Endothelial cell (in vitro differentiated cells): ENCODE results near the gene BMPR1B. TPM values are rescaled to one million over a fixed set of nuclear protein-coding genes. Genes with fewer than 3 reads are reported as not detected.

Experiments used
- DNase-seq: peaks from one replicate; pipeline ENCODE4 v3.0.0; 2021; ENCODE audit warnings: low spot score
- H3K27ac Mint-ChIP-seq: one replicate; pipeline ENCODE4 v1.8.0; 2021; ENCODE audit warnings: mixed read lengths, inconsistent platforms; ENCODE audit not compliant: unreplicated experiment
- H3K27me3 Mint-ChIP-seq: one replicate; pipeline ENCODE4 v1.8.0; 2021; ENCODE audit warnings: mild to moderate bottlenecking, moderate library complexity, mixed read lengths, inconsistent platforms; ENCODE audit not compliant: unreplicated experiment
- H3K36me3 Mint-ChIP-seq: one replicate; pipeline ENCODE4 v1.8.0; 2021; ENCODE audit warnings: mild to moderate bottlenecking, low read depth, mixed read lengths, inconsistent platforms; ENCODE audit not compliant: unreplicated experiment
- H3K4me1 Mint-ChIP-seq: one replicate; pipeline ENCODE4 v1.8.0; 2021; ENCODE audit warnings: mild to moderate bottlenecking, mixed read lengths, inconsistent platforms; ENCODE audit not compliant: unreplicated experiment
- H3K4me3 Mint-ChIP-seq: one replicate; pipeline ENCODE4 v1.8.0; 2021; ENCODE audit warnings: mild to moderate bottlenecking, mixed read lengths, inconsistent platforms; ENCODE audit not compliant: unreplicated experiment
- H3K9me3 Mint-ChIP-seq: one replicate; pipeline ENCODE4 v1.8.0; 2021; ENCODE audit warnings: mixed read lengths, inconsistent platforms; ENCODE audit not compliant: unreplicated experiment
- total RNA-seq: library from RNA; stranded (reverse); fragmentation: NEBNext Ultra II Directional; extraction: Animal tissue kit (Norgen Biotek cat#: 25700); gene quantifications from one replicate; pipeline ENCODE4 v1.2.1, GENCODE V29; 2021; ENCODE audit not compliant: unreplicated experiment
- TF ChIP-seq, protein P1 (sequence below): fragments of 200-600 bp; sonication (generic); IDR thresholded peaks from one replicate; pipeline ENCODE4 v1.5.0; 2021; ENCODE audit warnings: antibody characterized with exemption; ENCODE audit not compliant: unreplicated experiment

The BMPR1B gene
- total RNA-seq, 1 donor from 2014 or later, result 5.4 TPM

DNA sequence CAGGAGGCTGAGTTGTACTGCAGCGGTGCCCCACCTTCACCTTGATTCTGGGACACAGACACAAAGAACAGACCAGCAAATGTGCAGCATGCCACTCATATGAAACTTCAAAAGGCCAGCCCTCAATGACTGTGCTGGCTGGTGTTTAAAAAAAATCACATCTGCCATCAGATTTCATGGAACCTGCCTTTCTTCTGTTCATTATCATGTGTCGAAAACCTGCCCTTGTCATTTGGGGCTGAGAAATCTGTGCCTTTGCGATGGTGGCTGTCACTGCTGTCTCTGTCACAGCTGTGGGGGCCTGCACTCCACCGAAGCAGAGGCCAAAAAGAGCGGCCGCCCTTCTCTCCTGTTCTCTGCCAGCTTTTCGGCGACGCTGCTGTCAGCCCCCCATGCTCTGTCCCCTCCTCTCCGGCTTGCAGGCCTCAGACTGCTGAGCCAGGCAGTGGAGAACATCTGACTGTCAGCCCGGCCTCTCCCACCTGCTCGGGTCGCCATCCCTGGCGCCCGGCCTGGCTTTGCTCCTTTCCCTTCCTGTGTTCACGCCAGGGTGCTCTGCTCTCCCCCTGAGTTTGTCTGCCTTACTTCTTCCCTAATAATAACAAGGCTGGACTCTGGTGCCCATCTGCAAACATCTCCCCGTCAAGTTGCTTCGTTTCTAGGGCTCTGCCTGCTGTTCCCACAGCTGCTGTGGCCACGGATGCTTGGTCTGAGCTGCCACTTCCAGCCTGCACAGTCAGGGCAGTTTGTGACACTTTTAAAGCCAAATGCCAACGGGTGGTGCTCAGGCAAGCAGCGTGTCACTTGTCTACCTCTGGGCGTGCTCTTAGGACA, 435.9 kb downstream of the BMPR1B start:
- Mint-ChIP-seq H3K27ac (no peak overlapping the region), H3K4me3 (no peak overlapping the region), H3K27me3 (peaks cover 5% of the 10 kb centered on the region), H3K36me3 (no peaks in the 10 kb centered on the region), H3K9me3 (no peaks in the 10 kb centered on the region), H3K4me1 (no peaks in the 10 kb centered on the region)
- no peak for DNase-seq
- TF ChIP-seq, protein P1, sequence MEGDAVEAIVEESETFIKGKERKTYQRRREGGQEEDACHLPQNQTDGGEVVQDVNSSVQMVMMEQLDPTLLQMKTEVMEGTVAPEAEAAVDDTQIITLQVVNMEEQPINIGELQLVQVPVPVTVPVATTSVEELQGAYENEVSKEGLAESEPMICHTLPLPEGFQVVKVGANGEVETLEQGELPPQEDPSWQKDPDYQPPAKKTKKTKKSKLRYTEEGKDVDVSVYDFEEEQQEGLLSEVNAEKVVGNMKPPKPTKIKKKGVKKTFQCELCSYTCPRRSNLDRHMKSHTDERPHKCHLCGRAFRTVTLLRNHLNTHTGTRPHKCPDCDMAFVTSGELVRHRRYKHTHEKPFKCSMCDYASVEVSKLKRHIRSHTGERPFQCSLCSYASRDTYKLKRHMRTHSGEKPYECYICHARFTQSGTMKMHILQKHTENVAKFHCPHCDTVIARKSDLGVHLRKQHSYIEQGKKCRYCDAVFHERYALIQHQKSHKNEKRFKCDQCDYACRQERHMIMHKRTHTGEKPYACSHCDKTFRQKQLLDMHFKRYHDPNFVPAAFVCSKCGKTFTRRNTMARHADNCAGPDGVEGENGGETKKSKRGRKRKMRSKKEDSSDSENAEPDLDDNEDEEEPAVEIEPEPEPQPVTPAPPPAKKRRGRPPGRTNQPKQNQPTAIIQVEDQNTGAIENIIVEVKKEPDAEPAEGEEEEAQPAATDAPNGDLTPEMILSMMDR, result no peak

DNA sequence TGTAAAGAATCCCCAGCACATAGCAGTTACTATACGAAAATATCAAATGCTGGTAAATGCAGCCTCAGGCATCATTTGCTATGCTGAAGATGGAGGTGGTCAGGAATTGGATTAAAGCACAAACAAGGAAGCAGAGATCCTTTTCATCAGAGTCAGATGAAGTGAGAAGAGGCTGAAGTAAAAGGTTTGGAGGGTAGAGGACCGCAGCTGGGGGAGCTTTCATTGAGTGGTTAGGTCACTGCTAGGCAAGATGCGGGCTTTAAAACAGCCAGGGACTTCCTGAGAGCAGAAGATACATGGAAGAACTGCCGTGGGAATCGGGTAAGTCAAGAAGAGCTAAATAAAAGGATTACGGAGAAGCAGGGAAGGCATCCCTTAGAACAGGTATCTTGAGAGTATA, 439.6 kb downstream of the BMPR1B start:
- TF ChIP-seq, protein P1, result no peak
- Mint-ChIP-seq H3K27ac (no peak overlapping the region), H3K4me3 (no peak overlapping the region), H3K36me3 (no peaks in the 10 kb centered on the region), H3K9me3 (no peaks in the 10 kb centered on the region), H3K27me3 (peaks cover 3% of the 10 kb centered on the region), H3K4me1 (no peaks in the 10 kb centered on the region)
- no peak for DNase-seq

GRCh38 chr4:95198961-95199360, 441.2 kb downstream of the BMPR1B start:
- Mint-ChIP-seq H3K4me1 (no peaks in the 10 kb centered on the region), H3K36me3 (no peaks in the 10 kb centered on the region), H3K27ac (no peak overlapping the region), H3K4me3 (no peak overlapping the region), H3K27me3 (no peaks in the 10 kb centered on the region), H3K9me3 (no peaks in the 10 kb centered on the region)
- TF ChIP-seq, protein P1, result no peak
- no peak for DNase-seq

DNA sequence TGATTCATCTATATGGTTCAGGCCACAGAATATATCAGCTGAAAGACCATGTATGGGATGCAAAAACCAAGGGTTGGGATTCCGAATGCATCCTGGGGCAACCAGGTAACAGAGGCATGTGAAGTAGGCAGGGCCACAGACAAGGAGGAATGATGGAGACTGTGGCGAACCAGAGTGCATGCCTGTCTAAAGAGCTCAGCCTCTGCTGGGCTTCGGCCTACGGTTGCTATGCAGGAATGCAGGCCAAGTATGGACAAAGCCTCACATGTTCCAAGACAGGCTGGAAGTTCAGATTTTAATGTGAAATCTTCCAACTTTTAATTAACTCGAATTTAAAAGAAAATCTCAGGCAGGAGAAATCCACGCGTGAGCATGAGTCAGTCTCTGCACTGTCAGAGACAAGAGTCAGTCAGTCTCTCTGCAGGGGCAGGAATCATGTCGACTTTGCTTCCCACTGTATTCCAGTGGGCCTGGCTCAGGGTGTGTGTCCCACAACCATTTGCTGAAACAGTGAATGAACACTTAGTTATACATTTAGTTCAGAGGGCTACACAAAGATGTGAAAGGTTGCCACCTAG, 446.6 kb downstream of the BMPR1B start:
- no peaks in the 10 kb centered on the region for H3K36me3 Mint-ChIP-seq
- no peak overlapping the region for H3K4me3 Mint-ChIP-seq
- H3K27ac Mint-ChIP-seq, result no peak overlapping the region
- TF ChIP-seq, protein P1, result no peak
- H3K4me1 Mint-ChIP-seq, result no peaks in the 10 kb centered on the region
- no peaks in the 10 kb centered on the region for H3K9me3 Mint-ChIP-seq
- DNase-seq, result no peak
- H3K27me3 Mint-ChIP-seq, result no peaks in the 10 kb centered on the region

- H3K4me1 Mint-ChIP-seq, result no peaks in the 10 kb centered on the region
- no peak overlapping the region for H3K27ac Mint-ChIP-seq
- DNase-seq, result no peak
- no peaks in the 10 kb centered on the region for H3K9me3 Mint-ChIP-seq
- no peaks in the 10 kb centered on the region for H3K36me3 Mint-ChIP-seq
- H3K27me3 Mint-ChIP-seq, result no peaks in the 10 kb centered on the region
- H3K4me3 Mint-ChIP-seq, result no peak overlapping the region
- TF ChIP-seq, protein P1, result no peak
Observed at GRCh38 chr4:95204873-95205272, 447.1 kb downstream of the BMPR1B start.
